Measurements from ENCODE around the gene ITGA5. TPM values are rescaled to one million over a fixed set of nuclear protein-coding genes. Genes with fewer than 3 reads are reported as not detected.

Gene ITGA5
- total RNA-seq, 1 donor from 2014 or later: 20.1 TPM

GRCh38 chr12:54439096-54439495, 20.0 kb upstream of the ITGA5 start:
- Mint-ChIP-seq H3K4me3 (no peak overlapping the region), H3K9me3 (no peaks in the 10 kb centered on the region), H3K4me1 (no peaks in the 10 kb centered on the region), H3K27me3 (ENCODE audit: low read depth) (peaks cover 21% of the 10 kb centered on the region), H3K36me3 (ENCODE audit: low read depth) (no peaks in the 10 kb centered on the region), H3K27ac (ENCODE audit: unreplicated experiment) (no peak overlapping the region)
- DNase-seq (ENCODE audit: low read depth, low spot score): no peak
- TF ChIP-seq CTCF (conservative IDR thresholded peaks at IDR 0.05): no peak

- no peaks in the 10 kb centered on the region for H3K9me3 Mint-ChIP-seq
- H3K4me1 Mint-ChIP-seq: no peaks in the 10 kb centered on the region
- H3K4me3 Mint-ChIP-seq: no peak overlapping the region
- DNase-seq (ENCODE audit: low read depth, low spot score): no peak
- H3K27ac Mint-ChIP-seq (ENCODE audit: unreplicated experiment): no peak overlapping the region
- H3K27me3 Mint-ChIP-seq (ENCODE audit: low read depth): peaks cover 21% of the 10 kb centered on the region
- H3K36me3 Mint-ChIP-seq (ENCODE audit: low read depth): no peaks in the 10 kb centered on the region
- no peak for TF ChIP-seq CTCF (conservative IDR thresholded peaks at IDR 0.05)
Measured at GRCh38 chr12:54438517-54438916, 19.5 kb upstream of the ITGA5 start.

GRCh38 chr12:54437697-54438096, 18.6 kb upstream of the ITGA5 start:
- Mint-ChIP-seq H3K27me3 (ENCODE audit: low read depth) (peaks cover 21% of the 10 kb centered on the region), H3K27ac (ENCODE audit: unreplicated experiment) (no peak overlapping the region), H3K4me3 (no peak overlapping the region), H3K4me1 (no peaks in the 10 kb centered on the region), H3K9me3 (no peaks in the 10 kb centered on the region), H3K36me3 (ENCODE audit: low read depth) (no peaks in the 10 kb centered on the region)
- TF ChIP-seq CTCF (conservative IDR thresholded peaks at IDR 0.05): no peak
- no peak for DNase-seq (ENCODE audit: low read depth, low spot score)

- no peak overlapping the region for H3K4me3 Mint-ChIP-seq
- DNase-seq (ENCODE audit: low read depth, low spot score): no peak
- no peaks in the 10 kb centered on the region for H3K4me1 Mint-ChIP-seq
- H3K27ac Mint-ChIP-seq (ENCODE audit: unreplicated experiment): no peak overlapping the region
- no peak for TF ChIP-seq CTCF (conservative IDR thresholded peaks at IDR 0.05)
- H3K27me3 Mint-ChIP-seq (ENCODE audit: low read depth): peaks cover 21% of the 10 kb centered on the region
- H3K36me3 Mint-ChIP-seq (ENCODE audit: low read depth): no peaks in the 10 kb centered on the region
- no peaks in the 10 kb centered on the region for H3K9me3 Mint-ChIP-seq
Measured at GRCh38 chr12:54437243-54437642, 18.2 kb upstream of the ITGA5 start.

- Mint-ChIP-seq H3K27ac (ENCODE audit: unreplicated experiment) (no peak overlapping the region), H3K9me3 (no peaks in the 10 kb centered on the region), H3K4me1 (no peaks in the 10 kb centered on the region), H3K36me3 (ENCODE audit: low read depth) (no peaks in the 10 kb centered on the region), H3K4me3 (no peak overlapping the region), H3K27me3 (ENCODE audit: low read depth) (peaks cover 22% of the 10 kb centered on the region)
- DNase-seq (ENCODE audit: low read depth, low spot score): no peak
- TF ChIP-seq CTCF (conservative IDR thresholded peaks at IDR 0.05): no peak
Measured at GRCh38 chr12:54432815-54433164, 13.7 kb upstream of the ITGA5 start.
